Thyroid gland (tissue), 4 donors: ENCODE measurements around the gene CDH10.

Experiments used
- CTCF ChIP-seq, 6 experiments: fragments of 200-600 bp in 3 of 6; fragments of 450-650 bp in 3 of 6; sonication (generic) in 3 of 6; IDR thresholded peaks; one replicate each; pipeline ENCODE4 v1.5.1; 2016 to 2019; ENCODE audit warnings: antibody characterized with exemption in 6 of 6, mild to moderate bottlenecking in 2 of 6, inconsistent platforms in 1 of 6, moderate library complexity in 1 of 6
- POLR2A ChIP-seq, 2 donors: fragments of 450-650 bp; IDR thresholded peaks; one replicate each; pipeline ENCODE4 v1.6.1; 2017; ENCODE audit warnings: antibody characterized with exemption in 2 of 2, mild to moderate bottlenecking in 2 of 2, moderate library complexity in 1 of 2

- no peak for TF ChIP-seq CTCF (IDR thresholded peaks at IDR 0.05)
- no peak for TF ChIP-seq POLR2A (IDR thresholded peaks at IDR 0.05)
Observed at GRCh38 chr5:24609706-24610105, 35.1 kb downstream of the CDH10 start.
